Stimulated activated naive CD4-positive, alpha-beta T cell (primary cell): ENCODE measurements around the gene ASS1.

Experiments
- DNase-seq, 6 experiments: peaks; one replicate each; lab custom pipeline; 2025; lab: John Stamatoyannopoulos, UW

Gene ASS1

GRCh38 chr9:130454096-130454811 is 9.5 kb downstream of the ASS1 start:
- DNase-seq, result no peak

GRCh38 chr9:130454812-130455325 is 10.1 kb downstream of the ASS1 start:
- no peak for DNase-seq

GRCh38 chr9:130458027-130458803 is 13.5 kb downstream of the ASS1 start:
- DNase-seq, result no peak

GRCh38 chr9:130458804-130459067 is 14.0 kb downstream of the ASS1 start:
- no peak for DNase-seq

- DNase-seq, result no peak
These were observed 14.4 kb downstream of the ASS1 start for GRCh38 chr9:130459151-130459550.

GRCh38 chr9:130459941-130460669 is 15.3 kb downstream of the ASS1 start:
- DNase-seq, result no peak

GRCh38 chr9:130461218-130461630 is 16.5 kb downstream of the ASS1 start:
- DNase-seq, result peak; percentile 11 to 71 (median 62)

GRCh38 chr9:130461731-130462130 is 17.0 kb downstream of the ASS1 start:
- no peak for DNase-seq

- no peak for DNase-seq
These were observed 18.2 kb downstream of the ASS1 start for GRCh38 chr9:130462685-130463540.

GRCh38 chr9:130463763-130464745 is 19.3 kb downstream of the ASS1 start:
- no peak for DNase-seq

GRCh38 chr9:130465383-130466096 is 20.8 kb downstream of the ASS1 start:
- no peak for DNase-seq

- DNase-seq, result no peak
These were observed 21.9 kb downstream of the ASS1 start for GRCh38 chr9:130466537-130467217.

- no peak for DNase-seq
These were observed 22.6 kb downstream of the ASS1 start for GRCh38 chr9:130467316-130467715.

GRCh38 chr9:130468566-130468965 is 23.8 kb downstream of the ASS1 start:
- no peak for DNase-seq

GRCh38 chr9:130470269-130470668 is 25.5 kb downstream of the ASS1 start:
- no peak for DNase-seq

- no peak for DNase-seq
These were observed 26.2 kb downstream of the ASS1 start for GRCh38 chr9:130470950-130471349.

GRCh38 chr9:130471411-130472183 is 26.8 kb downstream of the ASS1 start:
- DNase-seq, result no peak

GRCh38 chr9:130472184-130472705 is 27.5 kb downstream of the ASS1 start:
- no peak for DNase-seq
